ENCODE results near the gene KCNIP1.

- no peak for TF ChIP-seq HDAC2 (IDR thresholded peaks at IDR 0.05; ENCODE audit: borderline replicate concordance in 1 of 2, low read depth in 2 of 2, low read length in 2 of 2)
- no peak for TF ChIP-seq CTCF (IDR thresholded peaks at IDR 0.05; ENCODE audit: control extremely low read depth in 1 of 3, insufficient read depth in 1 of 3, low read depth in 1 of 3, low read length in 3 of 3)
- TF ChIP-seq GTF2F1 (IDR thresholded peaks at IDR 0.05; ENCODE audit: borderline replicate concordance, low read depth, low read length), result no peak
- no peak for TF ChIP-seq EZH2 (IDR thresholded peaks at IDR 0.05; ENCODE audit: low read depth, low read length, severe bottlenecking)
- TF ChIP-seq RAD21 (IDR thresholded peaks at IDR 0.05 in 1 of 2, conservative IDR thresholded peaks at IDR 0.05 in 1 of 2; ENCODE audit: low read depth in 2 of 2, low read length in 2 of 2), result no peak
- no peak for TF ChIP-seq CEBPB (IDR thresholded peaks at IDR 0.05; ENCODE audit: low read depth, low read length)
- no peak for TF ChIP-seq EP300 (IDR thresholded peaks at IDR 0.05; ENCODE audit: borderline replicate concordance in 1 of 2, low read depth in 2 of 2, low read length in 2 of 2)
- no peak for TF ChIP-seq ASH2L (IDR thresholded peaks at IDR 0.05; ENCODE audit: low read length)
- TF ChIP-seq RXRA (IDR thresholded peaks at IDR 0.05; ENCODE audit: insufficient read depth, low read depth, low read length), result no peak
- TF ChIP-seq PHF8 (conservative IDR thresholded peaks at IDR 0.05; ENCODE audit: low read depth, low read length), result no peak
Observed at GRCh38 chr5:170648541-170648940, 144.7 kb downstream of the KCNIP1 start.

Data from H1 (cell line).